Inflammatory macrophage treated with lipopolysaccharide for 1 hour (primary cell): Measurements from ENCODE around the gene ADGRG2.

Source experiments
- DNase-seq, 2 donors: peaks; one replicate each; pipeline ENCODE4 v3.0.0-alpha.2; 2020 to 2022

The ADGRG2 gene

GRCh38 chrX:19121898-19122640, at the start of gene ADGRG2:
TSS of gene ADGRG2 (minus strand) at chrX:19122468. CDS start at chrX:19068834, 53,634 bp downstream.
- DNase-seq: peak; percentile 6 to 27

- no peak for DNase-seq
Measured at GRCh38 chrX:19168609-19169008, 46.3 kb upstream of the ADGRG2 start.

- no peak for DNase-seq
Measured at GRCh38 chrX:19162851-19163250, 40.6 kb upstream of the ADGRG2 start.

GRCh38 chrX:19156186-19156585, 33.9 kb upstream of the ADGRG2 start:
- DNase-seq: peak in 1 of 2 donors; percentile 1

GRCh38 chrX:19152762-19153161, 30.5 kb upstream of the ADGRG2 start:
- no peak for DNase-seq

GRCh38 chrX:19137067-19137466, 14.8 kb upstream of the ADGRG2 start:
- no peak for DNase-seq

- DNase-seq: no peak
Measured at GRCh38 chrX:19133784-19134183, 11.5 kb upstream of the ADGRG2 start.

- no peak for DNase-seq
Measured at GRCh38 chrX:19133231-19133630, 11.0 kb upstream of the ADGRG2 start.

- DNase-seq: no peak
Measured at GRCh38 chrX:19130628-19131027, 8.4 kb upstream of the ADGRG2 start.

- no peak for DNase-seq
Measured at GRCh38 chrX:19129694-19130093, 7.4 kb upstream of the ADGRG2 start.

- DNase-seq: peak; percentile 37 to 78
Measured at GRCh38 chrX:19127649-19128168, 5.4 kb upstream of the ADGRG2 start.

- DNase-seq: no peak
Measured at GRCh38 chrX:19122641-19123009, 357 bp upstream of the ADGRG2 start.

- no peak for DNase-seq
Measured at GRCh38 chrX:19121466-19121865, 802 bp downstream of the ADGRG2 start.

GRCh38 chrX:19110642-19111041, 11.6 kb downstream of the ADGRG2 start:
- no peak for DNase-seq

- DNase-seq: no peak
Measured at GRCh38 chrX:19107035-19107434, 15.2 kb downstream of the ADGRG2 start.

GRCh38 chrX:19100586-19100985, 21.7 kb downstream of the ADGRG2 start:
- no peak for DNase-seq

GRCh38 chrX:19097553-19098283, 24.6 kb downstream of the ADGRG2 start:
- DNase-seq: no peak

GRCh38 chrX:19096586-19096985, 25.7 kb downstream of the ADGRG2 start:
- DNase-seq: no peak

GRCh38 chrX:19094654-19095053, 27.6 kb downstream of the ADGRG2 start:
- no peak for DNase-seq

GRCh38 chrX:19091596-19091995, 30.7 kb downstream of the ADGRG2 start:
- no peak for DNase-seq

GRCh38 chrX:19089555-19090040, 32.7 kb downstream of the ADGRG2 start:
- no peak for DNase-seq

GRCh38 chrX:19086102-19086772, 36.0 kb downstream of the ADGRG2 start:
- DNase-seq: peak; percentile 81 to 95

- DNase-seq: peak in 1 of 2 donors; percentile 62
Measured at GRCh38 chrX:19085666-19086065, 36.6 kb downstream of the ADGRG2 start.
